Fibroblast of mammary gland (primary cell): Measurements from ENCODE around the gene CHST11.
"Not testable (repeated sequence)": the region's sequence is repeated elsewhere in the genome, so short reads cannot be mapped to it uniquely, and the experiment has no call there.

Source experiments
- DNase-seq: peaks from one replicate; pipeline ENCODE4 v3.0.0-alpha.2; 2010; ENCODE audit warnings: low read depth
- H3K4me3 ChIP-seq: 2 replicates; pipeline ENCODE4 v1.5.1; 2011; ENCODE audit warnings: low read depth, mild to moderate bottlenecking, low read length, moderate library complexity; ENCODE audit not compliant: control insufficient read depth
- TF ChIP-seq, protein P1 (sequence below): conservative IDR thresholded peaks from 2 replicates; pipeline ENCODE4 v1.5.1; 2011; ENCODE audit warnings: low read depth, low read length, inconsistent platforms; ENCODE audit not compliant: control insufficient read depth, insufficient read depth

CHST11 gene

GRCh38 chr12:104608998-104609397 lies 152.2 kb downstream of the CHST11 start:
- DNase-seq = no peak
- no peak overlapping the region for H3K4me3 ChIP-seq
- TF ChIP-seq, protein P1, sequence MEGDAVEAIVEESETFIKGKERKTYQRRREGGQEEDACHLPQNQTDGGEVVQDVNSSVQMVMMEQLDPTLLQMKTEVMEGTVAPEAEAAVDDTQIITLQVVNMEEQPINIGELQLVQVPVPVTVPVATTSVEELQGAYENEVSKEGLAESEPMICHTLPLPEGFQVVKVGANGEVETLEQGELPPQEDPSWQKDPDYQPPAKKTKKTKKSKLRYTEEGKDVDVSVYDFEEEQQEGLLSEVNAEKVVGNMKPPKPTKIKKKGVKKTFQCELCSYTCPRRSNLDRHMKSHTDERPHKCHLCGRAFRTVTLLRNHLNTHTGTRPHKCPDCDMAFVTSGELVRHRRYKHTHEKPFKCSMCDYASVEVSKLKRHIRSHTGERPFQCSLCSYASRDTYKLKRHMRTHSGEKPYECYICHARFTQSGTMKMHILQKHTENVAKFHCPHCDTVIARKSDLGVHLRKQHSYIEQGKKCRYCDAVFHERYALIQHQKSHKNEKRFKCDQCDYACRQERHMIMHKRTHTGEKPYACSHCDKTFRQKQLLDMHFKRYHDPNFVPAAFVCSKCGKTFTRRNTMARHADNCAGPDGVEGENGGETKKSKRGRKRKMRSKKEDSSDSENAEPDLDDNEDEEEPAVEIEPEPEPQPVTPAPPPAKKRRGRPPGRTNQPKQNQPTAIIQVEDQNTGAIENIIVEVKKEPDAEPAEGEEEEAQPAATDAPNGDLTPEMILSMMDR = no peak

DNA sequence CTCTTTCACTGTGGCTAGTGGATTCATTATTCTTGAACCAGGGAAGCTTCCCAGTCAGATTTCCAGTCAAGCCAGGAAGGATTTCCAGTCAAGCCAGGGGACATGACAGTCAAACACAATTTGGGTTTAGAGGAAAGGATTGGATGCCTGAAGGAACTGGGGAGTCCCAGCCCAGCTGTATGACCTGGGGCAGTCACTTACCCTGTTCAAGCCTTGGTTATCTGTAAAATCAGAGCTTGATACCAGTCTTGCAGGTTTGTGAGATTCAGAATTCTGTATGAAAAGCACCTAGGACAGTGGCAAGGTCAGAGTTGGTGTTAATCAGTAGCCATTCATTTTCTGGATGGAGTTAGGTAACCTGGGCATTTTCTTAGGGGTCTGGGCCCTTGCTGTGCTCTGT lies 152.7 kb downstream of the CHST11 start:
- TF ChIP-seq, protein P1 = no peak
- no peak for DNase-seq

DNA sequence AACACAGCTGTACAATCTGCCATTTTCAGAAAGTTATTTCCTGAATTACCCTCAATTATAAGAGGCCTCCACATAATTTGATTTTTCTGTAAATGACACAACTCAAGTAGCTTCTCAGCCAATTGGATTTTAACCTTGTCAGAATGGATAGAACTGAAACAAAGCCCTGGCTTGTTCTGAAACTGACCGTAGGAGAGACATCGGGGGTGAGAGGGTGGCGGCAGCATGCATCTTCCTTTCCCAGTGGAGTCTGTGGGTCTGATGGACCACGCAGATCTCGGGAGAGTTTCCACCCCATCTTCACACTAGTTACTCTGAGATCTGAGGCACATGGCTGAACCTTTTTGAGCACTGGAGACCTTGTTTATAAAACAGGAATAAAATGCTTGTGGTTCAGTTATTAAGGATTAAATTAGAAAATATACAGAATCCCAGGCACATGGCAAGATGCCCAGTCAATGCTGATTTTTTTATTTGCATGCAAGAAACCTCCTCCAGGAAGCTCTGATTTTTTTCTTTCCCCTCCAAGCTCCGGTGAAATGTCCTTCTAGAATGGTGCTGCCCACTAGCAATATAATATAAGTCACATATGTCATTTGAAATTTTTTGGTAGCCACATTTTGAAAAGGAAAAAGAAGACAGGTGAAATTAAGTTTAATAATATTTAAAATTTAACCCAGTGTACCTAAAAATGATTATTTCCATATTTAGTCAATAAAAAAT lies 153.9 kb downstream of the CHST11 start:
- no peak overlapping the region for H3K4me3 ChIP-seq
- TF ChIP-seq, protein P1 = no peak
- DNase-seq = no peak

More for the DNA sequence above, 152.7 kb downstream of the CHST11 start:
- H3K4me3 ChIP-seq = no peak overlapping the region

DNA sequence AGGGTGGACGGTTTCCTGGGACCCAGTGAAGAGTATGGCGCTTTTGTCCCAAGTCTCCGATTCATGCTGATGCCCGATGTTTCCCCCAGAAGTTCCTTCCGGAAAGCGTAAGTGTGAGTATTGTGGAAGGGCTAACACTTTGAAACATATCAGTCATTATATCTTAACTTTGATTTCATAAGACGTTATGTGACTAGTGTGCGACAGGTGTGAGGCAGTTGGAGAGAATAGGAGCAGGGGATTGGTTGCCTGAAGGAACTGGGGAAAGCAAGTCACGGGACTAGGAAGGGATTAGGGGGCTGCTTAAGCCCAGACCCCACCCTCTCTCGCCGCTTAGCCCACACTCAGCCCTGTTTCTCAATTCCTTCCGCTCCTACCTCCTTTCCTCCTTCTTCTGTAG lies 154.9 kb downstream of the CHST11 start:
- H3K4me3 ChIP-seq = no peak overlapping the region
- DNase-seq = no peak
- TF ChIP-seq, protein P1 = no peak

DNA sequence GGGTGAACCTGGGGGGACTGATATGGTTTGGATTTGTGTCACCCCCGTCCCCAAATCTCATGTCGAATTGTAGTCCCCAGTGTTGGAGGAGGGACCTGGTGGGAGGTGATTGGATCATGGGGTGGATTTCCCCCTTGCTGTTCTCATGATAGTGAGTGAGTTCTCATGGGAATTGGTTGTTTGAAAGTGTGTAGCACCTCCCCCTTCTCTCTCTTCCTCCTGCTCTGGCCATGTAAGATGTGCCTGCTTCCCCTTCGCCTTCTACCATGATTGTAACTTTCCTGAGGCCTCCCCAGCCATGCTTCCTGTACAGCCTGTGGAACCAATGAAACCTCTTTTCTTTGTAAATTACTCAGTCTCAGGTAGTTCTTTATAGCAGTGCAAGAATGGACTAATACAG lies 156.6 kb downstream of the CHST11 start:
- H3K4me3 ChIP-seq, DNase-seq: not testable (repeated sequence)

GRCh38 chr12:104615048-104615561 lies 158.4 kb downstream of the CHST11 start:
- TF ChIP-seq, protein P1 = no peak
- H3K4me3 ChIP-seq = no peak overlapping the region
- peak; percentile 57 for DNase-seq

GRCh38 chr12:104618691-104619090 lies 161.9 kb downstream of the CHST11 start:
- no peak overlapping the region for H3K4me3 ChIP-seq
- DNase-seq = no peak
- TF ChIP-seq, protein P1 = no peak
